Stimulated activated naive B cell treated with anti-CD40 and anti-IgM and Interleukin-4, amounts not matched to agents 10 μg/mL and 1 μg/mL and 100 μg/mL, for 72 hours (primary cell): ENCODE measurements around the gene MEDAG.

Experiments
- ATAC-seq, 2 donors: fragments of 150-1000 bp; cut with Tn5 transposase; replicated peaks; 2 replicates each; pipeline ENCODE4 v1.10.0; 2021; ENCODE audit warnings: moderate library complexity in 1 of 2
- DNase-seq: peaks from one replicate; pipeline ENCODE4 v3.0.0; 2021
- H3K27ac Mint-ChIP-seq: one replicate; pipeline ENCODE4 v1.8.0; 2022; ENCODE audit warnings: mild to moderate bottlenecking, mixed read lengths
- H3K27me3 Mint-ChIP-seq, 2 donors: one replicate each; pipeline ENCODE4 v1.8.0; 2022; ENCODE audit warnings: mixed read lengths in 2 of 2
- H3K36me3 Mint-ChIP-seq, 2 donors: one replicate each; pipeline ENCODE4 v1.8.0; 2022; ENCODE audit warnings: mixed read lengths in 2 of 2, mild to moderate bottlenecking in 1 of 2
- H3K4me1 Mint-ChIP-seq, 2 donors: one replicate each; pipeline ENCODE4 v1.8.0; 2022; ENCODE audit warnings: mixed read lengths in 2 of 2, mild to moderate bottlenecking in 1 of 2
- H3K4me3 Mint-ChIP-seq, 2 donors: one replicate each; pipeline ENCODE4 v1.8.0; 2022; ENCODE audit warnings: mild to moderate bottlenecking in 2 of 2, mixed read lengths in 2 of 2, moderate library complexity in 1 of 2
- H3K9me3 Mint-ChIP-seq, 2 donors: one replicate each; pipeline ENCODE4 v1.8.0; 2022; ENCODE audit warnings: mixed read lengths in 2 of 2, mild to moderate bottlenecking in 1 of 2

Gene MEDAG

GRCh38 chr13:30905932-30906383, at the start of gene MEDAG:
Gene MEDAG, plus strand, starts transcription at chr13:30906271. Its CDS starts 245 bp downstream, at chr13:30906516.
- Mint-ChIP-seq H3K27ac (no peak within 1 kb of the TSS), H3K27me3 (peaks cover 45 to 47% of the 10 kb centered on the region in 2 donors), H3K9me3 (no peaks in the 10 kb centered on the region), H3K4me3 (no peak within 1 kb of the TSS), H3K36me3 (no peaks in the 10 kb centered on the region), H3K4me1 (peaks cover 8 to 16% of the 10 kb centered on the region in 2 donors)
- ATAC-seq: no peak
- DNase-seq: no peak

- H3K4me3 Mint-ChIP-seq: no peak overlapping the region
- DNase-seq (no peak), ATAC-seq (no peak)
- H3K9me3 Mint-ChIP-seq: peaks cover 5% of the 10 kb centered on the region in 2 donors
- H3K27me3 Mint-ChIP-seq: peaks cover 0 to 3% of the 10 kb centered on the region in 2 donors
- H3K4me1 Mint-ChIP-seq: peaks cover 5 to 6% of the 10 kb centered on the region in 2 donors
- peaks cover 0 to 4% of the 10 kb centered on the region in 2 donors for H3K36me3 Mint-ChIP-seq
- H3K27ac Mint-ChIP-seq: no peak overlapping the region
These were observed 49.1 kb upstream of the MEDAG start for GRCh38 chr13:30857018-30857417.

GRCh38 chr13:30857636-30858035, 48.4 kb upstream of the MEDAG start:
- H3K4me1 Mint-ChIP-seq: peaks cover 1 to 2% of the 10 kb centered on the region in 2 donors
- peaks cover 0 to 7% of the 10 kb centered on the region in 2 donors for H3K27me3 Mint-ChIP-seq
- no peak for DNase-seq
- peaks cover 5% of the 10 kb centered on the region in 2 donors for H3K9me3 Mint-ChIP-seq
- H3K4me3 Mint-ChIP-seq: no peak overlapping the region
- ATAC-seq: no peak
- H3K36me3 Mint-ChIP-seq: peaks cover 0 to 4% of the 10 kb centered on the region in 2 donors
- H3K27ac Mint-ChIP-seq: no peak overlapping the region

GRCh38 chr13:30859326-30859725, 46.7 kb upstream of the MEDAG start:
- DNase-seq: no peak
- Mint-ChIP-seq H3K27ac (no peak overlapping the region), H3K4me3 (no peak overlapping the region), H3K27me3 (peaks cover 7 to 13% of the 10 kb centered on the region in 2 donors), H3K9me3 (peaks cover 5% of the 10 kb centered on the region in 2 donors), H3K4me1 (no peaks in the 10 kb centered on the region), H3K36me3 (peaks cover 0 to 4% of the 10 kb centered on the region in 2 donors)
- no peak for ATAC-seq

GRCh38 chr13:30861163-30861562, 44.9 kb upstream of the MEDAG start:
- no peak for ATAC-seq
- Mint-ChIP-seq H3K4me3 (no peak overlapping the region), H3K4me1 (peaks cover 4 to 6% of the 10 kb centered on the region in 2 donors), H3K9me3 (peaks cover 5% of the 10 kb centered on the region in 2 donors), H3K27ac (no peak overlapping the region), H3K36me3 (peaks cover 0 to 4% of the 10 kb centered on the region in 2 donors), H3K27me3 (peaks cover 13 to 19% of the 10 kb centered on the region in 2 donors)
- DNase-seq: no peak

GRCh38 chr13:30861836-30862467, 44.1 kb upstream of the MEDAG start:
- H3K4me3 Mint-ChIP-seq: no peak overlapping the region
- no peak overlapping the region for H3K27ac Mint-ChIP-seq
- peaks cover 0 to 4% of the 10 kb centered on the region in 2 donors for H3K36me3 Mint-ChIP-seq
- no peak for ATAC-seq
- peaks cover 4 to 6% of the 10 kb centered on the region in 2 donors for H3K4me1 Mint-ChIP-seq
- DNase-seq: no peak
- peaks cover 5% of the 10 kb centered on the region in 2 donors for H3K9me3 Mint-ChIP-seq
- peaks cover 13 to 19% of the 10 kb centered on the region in 2 donors for H3K27me3 Mint-ChIP-seq

- Mint-ChIP-seq H3K36me3 (peaks cover 0 to 4% of the 10 kb centered on the region in 2 donors), H3K4me3 (no peak overlapping the region), H3K27me3 (peaks cover 13 to 19% of the 10 kb centered on the region in 2 donors), H3K27ac (no peak overlapping the region), H3K9me3 (peaks cover 5% of the 10 kb centered on the region in 2 donors), H3K4me1 (peaks cover 4 to 6% of the 10 kb centered on the region in 2 donors)
- no peak for DNase-seq
- ATAC-seq: no peak
These were observed 43.4 kb upstream of the MEDAG start for GRCh38 chr13:30862707-30863106.

- Mint-ChIP-seq H3K27ac (no peak overlapping the region), H3K4me1 (peaks cover 4 to 6% of the 10 kb centered on the region in 2 donors)
- no peak for ATAC-seq
These were observed 42.8 kb upstream of the MEDAG start for GRCh38 chr13:30863231-30863630.

GRCh38 chr13:30863796-30864195, 42.3 kb upstream of the MEDAG start:
- H3K4me1 Mint-ChIP-seq: peaks cover 4 to 6% of the 10 kb centered on the region in 2 donors
- H3K4me3 Mint-ChIP-seq: no peak overlapping the region
- peaks cover 13 to 16% of the 10 kb centered on the region in 2 donors for H3K27me3 Mint-ChIP-seq
- H3K27ac Mint-ChIP-seq: no peak overlapping the region
- peaks cover 0 to under 1% of the 10 kb centered on the region in 2 donors for H3K36me3 Mint-ChIP-seq
- H3K9me3 Mint-ChIP-seq: peaks cover under 1 to 1% of the 10 kb centered on the region in 2 donors
- DNase-seq: no peak
- no peak for ATAC-seq

More at GRCh38 chr13:30863231-30863630, 42.8 kb upstream of the MEDAG start:
- Mint-ChIP-seq H3K4me3 (no peak overlapping the region), H3K36me3 (peaks cover 0 to 4% of the 10 kb centered on the region in 2 donors), H3K27me3 (peaks cover 13 to 19% of the 10 kb centered on the region in 2 donors), H3K9me3 (peaks cover 5% of the 10 kb centered on the region in 2 donors)
- no peak for DNase-seq

GRCh38 chr13:30864433-30865122, 41.5 kb upstream of the MEDAG start:
- no peak overlapping the region for H3K27ac Mint-ChIP-seq

GRCh38 chr13:30865123-30866049, 40.7 kb upstream of the MEDAG start:
- Mint-ChIP-seq H3K4me1 (peaks cover 6 to 8% of the 10 kb centered on the region in 2 donors), H3K27me3 (peaks cover 25 to 26% of the 10 kb centered on the region in 2 donors), H3K36me3 (no peaks in the 10 kb centered on the region), H3K9me3 (no peaks in the 10 kb centered on the region), H3K27ac (no peak overlapping the region), H3K4me3 (no peak overlapping the region)
- ATAC-seq (peak; percentile 96 to 99), DNase-seq (peak; percentile 21)

More at GRCh38 chr13:30864433-30865122, 41.5 kb upstream of the MEDAG start:
- no peak for ATAC-seq
- Mint-ChIP-seq H3K4me1 (peaks cover 4 to 6% of the 10 kb centered on the region in 2 donors), H3K27me3 (peaks cover 20% of the 10 kb centered on the region in 2 donors), H3K9me3 (no peaks in the 10 kb centered on the region), H3K4me3 (no peak overlapping the region), H3K36me3 (no peaks in the 10 kb centered on the region)
- DNase-seq: no peak

- Mint-ChIP-seq H3K36me3 (no peaks in the 10 kb centered on the region), H3K27ac (no peak overlapping the region), H3K4me1 (peaks cover 7 to 13% of the 10 kb centered on the region in 2 donors), H3K4me3 (no peak overlapping the region), H3K9me3 (no peaks in the 10 kb centered on the region), H3K27me3 (peaks cover 31 to 32% of the 10 kb centered on the region in 2 donors)
- no peak for ATAC-seq
- no peak for DNase-seq
These were observed 39.4 kb upstream of the MEDAG start for GRCh38 chr13:30866677-30867076.

- H3K27me3 Mint-ChIP-seq: peaks cover 31 to 32% of the 10 kb centered on the region in 2 donors
- no peaks in the 10 kb centered on the region for H3K36me3 Mint-ChIP-seq
- no peaks in the 10 kb centered on the region for H3K9me3 Mint-ChIP-seq
- ATAC-seq: no peak
- H3K4me3 Mint-ChIP-seq: no peak overlapping the region
- peaks cover 12 to 18% of the 10 kb centered on the region in 2 donors for H3K4me1 Mint-ChIP-seq
- no peak overlapping the region for H3K27ac Mint-ChIP-seq
- no peak for DNase-seq
These were observed 38.9 kb upstream of the MEDAG start for GRCh38 chr13:30867089-30867669.
